Colon (tissue), 2 donors: ENCODE data around the gene ATG2A.

ENCODE experiments used
- FAIRE-seq: peaks from 2 replicates; lab custom pipeline; 2012; peaks lifted over from hg19 to GRCh38; lab: Jason Lieb, UNC
- donor health status: control.
- donor health status: control.

ATG2A gene

GRCh38 chr11:64916775-64917662 is at the start of gene ATG2A:
ATG2A (minus strand) TSS chr11:64917209; CDS start chr11:64917135, 74 bp downstream.
- FAIRE-seq = peak; percentile 88

- FAIRE-seq = no peak
These were observed 46.1 kb upstream of the ATG2A start for GRCh38 chr11:64963072-64963631.

DNA sequence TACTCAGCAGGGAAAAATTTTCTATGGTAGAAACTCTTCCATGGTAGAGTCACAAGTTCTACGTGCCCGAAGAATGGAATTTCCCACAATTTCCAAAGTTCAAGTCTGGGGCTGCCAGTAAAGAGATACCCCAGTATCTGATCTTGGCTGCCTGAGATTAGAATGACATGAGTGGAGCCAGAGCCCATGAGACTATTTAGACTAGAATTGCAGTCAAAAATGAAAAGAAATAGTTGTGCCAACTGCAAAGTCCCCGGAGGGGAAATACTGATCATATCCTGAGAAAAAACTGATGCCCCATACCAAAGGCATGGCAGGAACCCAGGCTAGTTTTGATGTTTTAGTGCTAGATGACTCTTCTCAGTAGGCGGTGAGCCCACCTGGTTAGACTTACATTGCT is 43.7 kb upstream of the ATG2A start:
- no peak for FAIRE-seq

- no peak for FAIRE-seq
These were observed 42.5 kb upstream of the ATG2A start for GRCh38 chr11:64959498-64959897.

- FAIRE-seq = no peak
These were observed 37.2 kb upstream of the ATG2A start for GRCh38 chr11:64954201-64954600.

- no peak for FAIRE-seq
These were observed 34.5 kb upstream of the ATG2A start for GRCh38 chr11:64951529-64951928.

DNA sequence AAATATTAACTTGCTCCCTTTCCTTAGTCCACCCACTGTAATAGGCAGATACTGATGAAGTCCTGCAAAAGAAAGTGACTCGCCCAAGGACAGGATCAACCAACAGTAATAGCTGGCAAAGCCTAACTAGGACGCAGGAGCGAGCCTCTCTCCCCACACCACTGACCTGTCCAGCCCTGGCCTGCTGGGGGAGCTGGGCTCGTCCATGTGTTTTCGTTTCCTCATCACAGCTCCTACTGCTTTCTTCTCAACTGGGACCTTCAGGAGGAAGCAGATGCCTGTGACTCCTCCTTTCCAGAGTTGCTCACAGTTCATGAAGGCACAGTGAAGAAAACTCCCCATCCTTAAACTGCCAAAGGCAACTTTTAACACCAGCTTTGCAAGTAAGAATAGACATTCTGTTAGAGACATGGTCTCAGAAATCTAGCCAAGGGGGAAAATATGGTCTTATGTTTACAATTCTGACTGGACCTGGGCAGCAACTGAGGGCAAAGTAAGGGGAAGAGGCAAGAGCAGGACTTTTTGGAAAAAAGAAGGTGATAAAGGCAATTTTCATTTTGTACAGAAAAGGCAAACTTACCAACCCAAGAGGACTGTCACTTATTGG is 30.3 kb upstream of the ATG2A start:
- no peak for FAIRE-seq

DNA sequence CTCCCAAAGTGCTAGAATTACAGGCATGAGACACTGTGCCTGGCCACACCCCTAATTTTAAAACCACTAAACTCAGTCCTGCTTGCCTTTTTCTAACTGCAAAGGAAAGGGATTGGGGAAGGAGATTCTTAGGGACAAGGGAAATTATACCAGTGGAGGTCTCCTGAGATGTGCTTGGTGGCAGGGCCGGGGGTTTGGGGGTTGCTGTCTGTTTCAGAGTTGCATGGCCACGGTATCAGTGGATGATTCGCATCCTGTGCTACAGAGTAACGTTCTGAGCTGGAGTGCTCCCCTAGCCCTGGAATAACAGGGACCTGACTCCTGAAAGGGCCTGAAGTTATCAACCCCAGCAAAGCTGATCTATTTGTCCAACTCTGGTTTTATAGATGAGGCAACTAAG is 19.5 kb upstream of the ATG2A start:
- FAIRE-seq = no peak

DNA sequence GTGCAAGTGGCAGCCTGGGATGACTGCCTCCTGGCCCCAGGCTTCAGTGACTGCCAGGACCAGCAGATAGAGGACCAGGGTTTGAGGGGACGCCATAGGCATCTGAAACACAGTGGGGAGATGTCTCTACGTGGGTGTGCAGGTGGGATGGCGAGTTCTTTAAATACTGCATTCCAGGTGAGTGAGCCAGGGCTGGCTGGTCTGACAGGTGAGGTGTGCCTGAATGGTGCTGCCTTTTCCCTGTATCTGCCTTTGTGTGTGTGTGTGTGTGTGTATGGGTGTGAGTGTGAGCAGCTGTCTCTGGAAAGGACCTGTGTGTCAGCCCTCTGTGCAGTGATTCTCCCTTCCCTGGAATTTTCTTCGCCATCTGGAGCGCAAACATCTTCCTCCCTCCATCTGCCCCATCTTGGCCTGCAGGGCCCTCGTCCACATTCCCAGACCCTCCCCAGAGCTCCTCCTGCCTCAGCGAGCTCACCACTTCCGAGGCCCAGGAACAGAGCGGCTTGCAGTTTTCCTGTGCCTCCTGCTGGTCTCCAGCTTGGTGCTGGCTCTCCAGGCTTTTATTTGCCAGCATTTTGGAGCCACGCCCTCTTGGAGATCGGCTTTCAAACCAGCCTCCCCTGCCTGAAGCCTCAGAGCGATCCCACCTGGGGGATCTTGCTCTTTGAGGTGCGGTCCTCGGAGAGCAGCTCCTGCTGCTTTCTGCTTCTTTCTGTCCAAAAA is 18.5 kb upstream of the ATG2A start, which contains the start of gene GPHA2:
TSS of gene GPHA2 (minus strand) at position 535 of the 723 bp plus-strand sequence. CDS start at position 102, 433 bp downstream.
- FAIRE-seq = no peak

DNA sequence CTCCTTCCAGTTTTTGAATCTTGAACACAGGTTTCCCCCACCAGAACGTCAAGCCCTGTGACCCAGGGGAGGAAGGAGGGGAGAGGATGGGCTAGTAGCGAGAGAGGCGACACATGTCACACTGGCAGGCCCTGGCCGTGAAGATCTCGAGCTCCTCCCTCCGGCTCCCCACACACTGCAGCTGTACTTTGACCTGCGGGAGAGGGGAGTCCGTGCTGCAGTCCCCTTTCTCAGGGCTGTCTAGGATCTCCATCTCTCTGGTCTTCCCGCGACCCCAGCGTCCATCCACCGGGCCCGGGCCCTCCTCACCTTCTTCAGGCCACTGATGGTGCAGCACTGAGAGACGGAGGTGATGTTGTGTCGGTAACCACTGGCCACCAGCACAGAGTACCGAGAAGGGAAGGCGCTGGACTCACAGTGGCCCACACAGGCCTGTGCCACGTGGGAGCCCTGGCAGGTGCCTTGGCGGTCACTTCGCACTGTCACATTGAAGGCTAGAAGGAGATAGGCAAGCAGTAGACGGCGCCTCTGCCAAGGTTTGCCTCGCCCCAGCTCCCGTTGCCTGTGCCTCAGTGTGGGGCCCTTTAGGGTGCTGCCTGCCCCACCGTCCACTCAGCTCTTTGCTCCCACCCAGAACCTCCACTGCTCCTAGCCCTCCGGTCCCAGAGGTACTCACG is 17.8 kb upstream of the ATG2A start:
- no peak for FAIRE-seq

- FAIRE-seq = no peak
These were observed 17.1 kb upstream of the ATG2A start for GRCh38 chr11:64933935-64934681.

DNA sequence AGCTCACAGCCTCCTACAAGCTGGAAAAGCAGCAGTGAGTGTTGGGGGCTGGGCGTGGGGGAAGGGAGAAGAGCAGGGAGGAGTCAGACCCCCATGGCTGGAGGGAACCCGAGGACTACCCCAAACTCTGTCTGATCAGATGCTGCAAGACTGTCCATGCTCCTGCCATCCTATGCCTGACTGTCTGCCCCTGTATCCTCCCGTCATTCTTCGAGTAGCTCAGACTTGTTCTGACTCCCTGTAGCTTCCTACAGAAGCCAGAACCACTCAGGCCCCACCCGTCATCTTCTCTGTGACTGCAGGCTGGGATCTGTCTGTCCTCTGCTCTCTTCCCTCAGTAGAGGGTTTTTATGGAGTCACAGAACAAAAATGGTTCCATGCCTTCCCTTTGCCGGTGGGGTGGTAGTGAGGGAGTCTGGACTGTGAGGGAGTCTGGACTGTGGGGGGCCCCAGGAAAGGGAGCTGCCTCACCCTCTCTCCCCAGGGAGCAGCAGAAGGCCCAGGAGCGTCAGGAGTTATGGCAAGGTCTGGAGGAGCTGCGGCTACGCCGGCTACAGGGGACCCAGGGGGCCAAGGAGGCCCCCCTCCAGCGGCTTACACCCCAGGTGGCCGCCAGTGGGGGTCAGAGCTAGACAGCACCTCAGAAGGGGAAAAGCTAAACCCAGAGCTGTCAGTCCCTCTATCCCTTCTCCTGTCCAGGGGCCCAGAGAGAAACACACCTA is 16.4 kb upstream of the ATG2A start:
- no peak for FAIRE-seq

GRCh38 chr11:64932324-64932723 is 15.3 kb upstream of the ATG2A start:
- FAIRE-seq = no peak

DNA sequence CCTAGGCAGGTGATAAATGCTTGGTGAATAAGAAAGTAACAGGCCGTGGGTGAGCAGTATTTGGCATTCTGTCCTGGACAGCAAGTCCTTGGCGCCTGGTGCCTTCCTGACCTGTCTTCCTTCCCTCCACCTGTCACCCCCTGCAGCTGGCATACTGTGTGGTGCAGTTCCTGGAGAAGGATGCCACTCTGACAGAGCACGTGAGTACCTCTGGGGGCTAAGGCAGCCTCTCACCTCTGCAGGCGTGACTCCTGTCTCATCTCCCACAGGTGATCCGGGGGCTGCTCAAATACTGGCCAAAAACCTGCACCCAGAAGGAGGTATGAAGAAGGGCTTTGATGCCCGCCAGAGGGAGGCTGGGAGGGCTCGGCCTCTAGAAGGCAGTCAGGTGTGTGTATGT is 14.3 kb upstream of the ATG2A start:
- no peak for FAIRE-seq

GRCh38 chr11:64930340-64930739 is 13.3 kb upstream of the ATG2A start:
- no peak for FAIRE-seq

- no peak for FAIRE-seq
These were observed 12.6 kb upstream of the ATG2A start for GRCh38 chr11:64929625-64930024.

DNA sequence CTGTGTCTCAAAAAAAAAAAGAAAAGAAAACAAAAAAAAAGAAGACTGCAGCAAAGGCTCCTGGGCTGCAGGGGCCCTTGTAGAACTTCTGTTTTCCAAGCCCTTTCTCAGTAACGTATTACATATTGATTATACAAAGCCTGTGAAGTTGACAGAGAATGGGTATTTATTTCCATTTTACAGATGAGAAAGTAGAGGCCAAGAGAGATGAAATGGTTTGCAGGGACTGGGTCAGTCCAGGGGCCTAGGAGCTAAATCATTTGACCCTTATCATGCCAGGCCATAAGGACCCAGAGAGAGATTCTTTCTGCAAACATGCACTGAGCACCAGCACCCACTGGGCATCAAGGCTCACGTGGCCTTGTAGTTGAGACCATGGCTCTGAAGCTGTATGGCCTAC is 11.9 kb upstream of the ATG2A start:
- no peak for FAIRE-seq

GRCh38 chr11:64926689-64927088 is 9.7 kb upstream of the ATG2A start:
- no peak for FAIRE-seq

GRCh38 chr11:64925536-64926436 is 8.8 kb upstream of the ATG2A start:
- FAIRE-seq = no peak

DNA sequence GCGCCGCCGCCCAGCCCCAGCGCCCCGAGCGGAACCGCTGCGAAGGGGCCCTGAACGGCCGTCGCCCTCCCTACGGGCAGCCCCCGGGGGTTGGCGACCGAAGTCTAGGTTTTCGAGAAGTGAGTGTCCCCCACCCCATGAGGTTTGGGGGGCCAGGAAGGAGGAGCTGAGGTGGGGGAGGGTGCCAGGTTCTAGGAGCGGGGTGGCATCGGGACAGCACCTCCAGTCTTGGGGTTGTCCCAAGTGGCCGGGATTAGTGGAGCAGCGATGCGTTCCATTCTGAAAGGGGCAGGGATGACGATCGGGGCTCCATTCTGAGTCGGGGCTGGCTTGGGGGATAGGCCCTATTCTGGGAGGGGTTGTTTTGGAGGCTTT is 7.9 kb upstream of the ATG2A start:
- FAIRE-seq = no peak
